Measurements from ENCODE around the gene HDAC9.

- no peak for TF ChIP-seq POLR2AphosphoS5 (IDR thresholded peaks at IDR 0.05; ENCODE audit: borderline replicate concordance, low read depth, low read length)
- TF ChIP-seq EZH2 (IDR thresholded peaks at IDR 0.05) = no peak
- no peak for TF ChIP-seq FOXP2 (optimal IDR thresholded peaks at IDR 0.05; ENCODE audit: control extremely low read depth, extremely low read length, insufficient read depth)
These were observed 470.1 kb downstream of the HDAC9 start for GRCh38 chr7:18965657-18966056.

Measured in SK-N-MC (cell line).